HepG2 (cell line): ENCODE results near the gene FAM118B. TPM values are rescaled to one million over a fixed set of nuclear protein-coding genes. Genes with fewer than 3 reads are reported as not detected.

ENCODE experiments used
- ADNP ChIP-seq: sonication (generic); formaldehyde crosslinking; IDR thresholded peaks from 2 replicates; pipeline ENCODE4 v1.4.0; 2020; ENCODE audit warnings: missing genetic modification reagents
- CBX5 ChIP-seq: sonication (generic); formaldehyde crosslinking; IDR thresholded peaks from 2 replicates; pipeline ENCODE4 v1.4.0; 2020; ENCODE audit warnings: missing genetic modification reagents, borderline replicate concordance
- ELK4 ChIP-seq: sonication (generic); formaldehyde crosslinking; IDR thresholded peaks from 2 replicates; pipeline ENCODE4 v1.9.0; 2021; ENCODE audit warnings: missing genetic modification reagents, borderline replicate concordance
- GMEB1 ChIP-seq: sonication (generic); formaldehyde crosslinking; IDR thresholded peaks from 2 replicates; pipeline ENCODE4 v1.5.1; 2020; ENCODE audit warnings: missing genetic modification reagents, mild to moderate bottlenecking, borderline replicate concordance
- HIVEP1 ChIP-seq: sonication (generic); formaldehyde crosslinking; IDR thresholded peaks from 2 replicates; pipeline ENCODE4 v1.4.0; 2020; ENCODE audit warnings: mild to moderate bottlenecking, missing genetic modification reagents
- HNF4G ChIP-seq, 2 experiments: sonication (generic) in 1 of 2; formaldehyde crosslinking in 1 of 2; IDR thresholded peaks; 2 replicates each; pipeline versions ENCODE4 v1.4.0 to v1.6.1; 2011 to 2020; ENCODE audit warnings: borderline replicate concordance in 2 of 2, low read depth in 2 of 2, mild to moderate bottlenecking in 2 of 2, low read length in 1 of 2, missing genetic modification reagents in 1 of 2, moderate library complexity in 1 of 2
- JARID2 ChIP-seq: sonication (generic); formaldehyde crosslinking; IDR thresholded peaks from 2 replicates; pipeline ENCODE4 v1.8.1; 2023; ENCODE audit warnings: missing genetic modification reagents, inconsistent platforms; ENCODE audit not compliant: insufficient replicate concordance
- MLX ChIP-seq: IDR thresholded peaks from 2 replicates; pipeline ENCODE4 v1.6.1; 2016
- NR0B2 ChIP-seq: sonication (generic); formaldehyde crosslinking; IDR thresholded peaks from 2 replicates; pipeline ENCODE4 v1.4.0; 2020; ENCODE audit warnings: mild to moderate bottlenecking, missing genetic modification reagents
- POLR2A ChIP-seq, 2 experiments: IDR thresholded peaks; 2 replicates each; pipeline ENCODE4 v1.6.1; 2011; ENCODE audit warnings: low read depth in 2 of 2, low read length in 2 of 2, mild to moderate bottlenecking in 1 of 2, moderate library complexity in 1 of 2; ENCODE audit not compliant: insufficient read depth in 1 of 2
- ZBTB43 ChIP-seq: sonication (generic); formaldehyde crosslinking; conservative IDR thresholded peaks from 2 replicates; pipeline ENCODE4 v1.4.0; 2020; ENCODE audit warnings: missing genetic modification reagents
- ZHX2 ChIP-seq, 2 experiments: sonication (generic) in 1 of 2; formaldehyde crosslinking in 1 of 2; IDR thresholded peaks; 2 replicates each; pipeline versions ENCODE4 v1.6.1 to v1.9.0; 2014 to 2022; ENCODE audit warnings: antibody characterized with exemption in 1 of 2, borderline replicate concordance in 1 of 2, inconsistent platforms in 1 of 2, low read depth in 1 of 2, missing genetic modification reagents in 1 of 2
- ZNF296 ChIP-seq: sonication (generic); formaldehyde crosslinking; conservative IDR thresholded peaks from 2 replicates; pipeline ENCODE4 v1.5.0; 2020; ENCODE audit warnings: mild to moderate bottlenecking, missing genetic modification reagents
- ZNF543 ChIP-seq: sonication (generic); formaldehyde crosslinking; IDR thresholded peaks from 2 replicates; pipeline ENCODE4 v1.4.0; 2020; ENCODE audit warnings: mild to moderate bottlenecking, missing genetic modification reagents
- ZNF616 ChIP-seq: sonication (generic); formaldehyde crosslinking; IDR thresholded peaks from 2 replicates; pipeline ENCODE4 v1.5.0; 2020; ENCODE audit warnings: low read depth, mild to moderate bottlenecking, missing genetic modification reagents
- ZNF619 ChIP-seq: sonication (generic); formaldehyde crosslinking; IDR thresholded peaks from 2 replicates; pipeline ENCODE4 v1.4.0; 2020; ENCODE audit warnings: mild to moderate bottlenecking, missing genetic modification reagents
- ZSCAN20 ChIP-seq: sonication (generic); formaldehyde crosslinking; IDR thresholded peaks from 2 replicates; pipeline ENCODE4 v1.4.0; 2020; ENCODE audit warnings: missing genetic modification reagents, mild to moderate bottlenecking, borderline replicate concordance
- polyA plus RNA-seq, 8 experiments: library from polyadenylated mRNA; depleted of rRNA in 3 of 8; stranded (reverse) in 7 of 8; unstranded in 1 of 8; fragments of >200 nt; fragmentation: Illumina TruSeq in 4 of 8; extraction: Trizol in 4 of 8; gene quantifications; 2 replicates each; pipeline versions ENCODE4 v1.2.1 to v1.2.3, GENCODE V29; 2011 to 2016; ENCODE audit warnings: low read depth in 4 of 8, missing spikeins in 1 of 8, mixed read lengths in 1 of 8; ENCODE audit not compliant: insufficient read depth in 1 of 8
- total RNA-seq, 5 experiments: library from RNA; depleted of rRNA; stranded (reverse); fragments of >200 nt; fragmentation: Illumina TruSeq; extraction: Trizol; gene quantifications; 2 replicates each; pipeline ENCODE4 v1.2.3, GENCODE V29; 2016; ENCODE audit warnings: low read depth in 1 of 5

Gene FAM118B
- total and polyA plus RNA-seq, 2 of the 13 experiments (the other 11 are each of a cell fraction or from before 2014, with no cell fraction given): 10.2 to 25.7 TPM

GRCh38 chr11:126193038-126193478 lies 18.5 kb upstream of the FAM118B start (continued):
- TF ChIP-seq HNF4G (IDR thresholded peaks at IDR 0.05; ENCODE audit: borderline replicate concordance, low read depth, low read length) (peak; percentile 58; the same call in 1 of the 2 replicates), HNF4G (CRISPR knock-in tag; IDR thresholded peaks at IDR 0.05; ENCODE audit: borderline replicate concordance, low read depth) (peak; percentile 73; the same call in 1 of the 2 replicates), CBX5 (CRISPR knock-in tag) (no peak; the same call in 1 of the 2 replicates), POLR2A (IDR thresholded peaks at IDR 0.05; ENCODE audit: insufficient read depth in 1 of 2, low read depth in 2 of 2, low read length in 2 of 2) (0 out of 4 replicates have a peak, but pooled peaks of 1 of the 2 experiments have one; percentile 22), ZNF619 (0 out of 2 replicates have a peak, but pooled peaks have one; percentile 66), JARID2 (CRISPR knock-in tag) (no peak), ZNF296 (CRISPR knock-in tag) (no peak), ADNP (CRISPR knock-in tag) (no peak), ZBTB43 (no peak), ELK4 (CRISPR knock-in tag) (no peak), GMEB1 (CRISPR knock-in tag) (no peak), ZNF543 (CRISPR knock-in tag) (0 out of 2 replicates have a peak, but pooled peaks have one; percentile 66), ZHX2 (IDR thresholded peaks at IDR 0.05; ENCODE audit: low read depth) (no peak), ZHX2 (CRISPR knock-in tag; IDR thresholded peaks at IDR 0.05; ENCODE audit: borderline replicate concordance) (no peak), ZNF616 (CRISPR knock-in tag) (no peak), MLX (CRISPR knock-in tag) (peak; percentile 64; the same call in 1 of the 2 replicates), ZSCAN20 (CRISPR knock-in tag) (no peak), HIVEP1 (peak; percentile 71), NR0B2 (0 out of 2 replicates have a peak, but pooled peaks have one; percentile 61)
